ENCODE data around the gene VPS35. TPM values are rescaled to one million over a fixed set of nuclear protein-coding genes. Genes with fewer than 3 reads are reported as not detected.

VPS35 gene
- total RNA-seq, 1 experiment from 2014 or later: 70.4 TPM

- Histone ChIP-seq H3K23me2 (ENCODE audit: insufficient read length, low read depth, low read length, poor library complexity, severe bottlenecking) (no peaks in the 10 kb centered on the region), H3K9me3 (ENCODE audit: control insufficient read depth, low read depth, low read length) (no peaks in the 10 kb centered on the region), H3K27me3 (ENCODE audit: insufficient read depth, low read length) (no peaks in the 10 kb centered on the region), H3K23ac (ENCODE audit: insufficient read length, low read depth, low read length) (no peak overlapping the region), H4K8ac (replicated peaks; ENCODE audit: insufficient read length, low read depth, low read length) (no peak overlapping the region), H3K9ac (ENCODE audit: extremely low read depth, insufficient read length, low read length) (no peak overlapping the region), H2BK15ac (ENCODE audit: low read depth, low read length) (no peak overlapping the region), H4K5ac (ENCODE audit: insufficient read length, low read depth, low read length) (no peak overlapping the region), H3K4me1 (ENCODE audit: insufficient read depth, low read length) (no peaks in the 10 kb centered on the region), H2BK20ac (ENCODE audit: low read depth, low read length, poor library complexity, severe bottlenecking) (no peak overlapping the region), H2BK120ac (ENCODE audit: low read depth, low read length, poor library complexity, severe bottlenecking) (no peak overlapping the region), H2AK5ac (ENCODE audit: insufficient read length, low read length) (no peak overlapping the region), H2BK12ac (ENCODE audit: insufficient read length, low read depth, low read length) (no peak overlapping the region), H3K18ac (ENCODE audit: insufficient read length, low read depth, low read length) (no peak overlapping the region), H3K4ac (ENCODE audit: low read depth, low read length) (no peak overlapping the region), H3K27ac (ENCODE audit: insufficient read length, low read depth, low read length) (no peak overlapping the region), H3K56ac (ENCODE audit: insufficient read length, low read depth, low read length) (no peak overlapping the region), H2AFZ (ENCODE audit: low read length) (no peak overlapping the region), H3K4me2 (ENCODE audit: insufficient read depth, insufficient read length, low read length) (no peak overlapping the region), H3T11ph (ENCODE audit: low read length) (no peak overlapping the region), H2BK5ac (ENCODE audit: insufficient read length, low read length) (no peak overlapping the region), H4K20me1 (ENCODE audit: control insufficient read depth, insufficient read depth, insufficient read length) (no peaks in the 10 kb centered on the region), H3K14ac (ENCODE audit: insufficient read depth, low read length) (no peak overlapping the region), H3K79me1 (ENCODE audit: insufficient read depth, low read depth, low read length, poor library complexity, severe bottlenecking) (no peaks in the 10 kb centered on the region), H4K91ac (ENCODE audit: insufficient read length, low read depth, low read length) (no peak overlapping the region), H3K79me2 (ENCODE audit: insufficient read depth, low read length) (no peaks in the 10 kb centered on the region)
- H3K9me3 Mint-ChIP-seq: no peaks in the 10 kb centered on the region
- no peak for DNase-seq
- H3K36me3 Mint-ChIP-seq (ENCODE audit: insufficient read depth in 1 of 3, low read depth in 3 of 3): peaks cover 7 to 37% (median 10%) of the 10 kb centered on the region in 3 experiments; a peak in 6 of 7 replicates
- no peaks in the 10 kb centered on the region for H3K27me3 Mint-ChIP-seq (ENCODE audit: low read depth)
- no peaks in the 10 kb centered on the region for H3K4me1 Mint-ChIP-seq
- no peak for TF ChIP-seq CTCF (conservative IDR thresholded peaks at IDR 0.05)
- H3K27ac Mint-ChIP-seq: no peak overlapping the region
- WGBS (ENCODE audit: extremely low coverage, insufficient read length, low lambda C conversion rate): no CpG with 5 or more reads among the region's 2 CpGs
- no peak overlapping the region for H3K4me3 Mint-ChIP-seq
These were observed 13.1 kb upstream of the VPS35 start for GRCh38 chr16:46702030-46702429.
